ENCODE measurements around the gene TRIM37.
"Not testable (repeated sequence)": the region's sequence is repeated elsewhere in the genome, so short reads cannot be mapped to it uniquely, and the experiment has no call there.

The TRIM37 gene

GRCh38 chr17:59115474-59115873 lies 8.8 kb upstream of the TRIM37 start:
- no peak for DNase-seq (ENCODE audit: low read depth, low spot score)

- DNase-seq (ENCODE audit: low read depth, low spot score) = no peak
These were observed 4.9 kb upstream of the TRIM37 start for GRCh38 chr17:59111539-59111938.

GRCh38 chr17:59110973-59111372 lies 4.3 kb upstream of the TRIM37 start:
- no peak for DNase-seq (ENCODE audit: low read depth, low spot score)

GRCh38 chr17:59108400-59109102 lies 1.9 kb upstream of the TRIM37 start:
- DNase-seq (ENCODE audit: low read depth, low spot score) = no peak

GRCh38 chr17:59107306-59107670 lies 608 bp upstream of the TRIM37 start:
- DNase-seq (ENCODE audit: low read depth, low spot score) = no peak

GRCh38 chr17:59105852-59106462 lies 723 bp downstream of the TRIM37 start:
- peak; percentile 64 for DNase-seq (ENCODE audit: low read depth, low spot score)

GRCh38 chr17:59101178-59101577 lies 5.5 kb downstream of the TRIM37 start:
- no peak for DNase-seq (ENCODE audit: low read depth, low spot score)

- no peak for DNase-seq (ENCODE audit: low read depth, low spot score)
These were observed 8.8 kb downstream of the TRIM37 start for GRCh38 chr17:59097876-59098275.

GRCh38 chr17:59094861-59095530 lies 11.7 kb downstream of the TRIM37 start:
- DNase-seq (ENCODE audit: low read depth, low spot score) = no peak

- no peak for DNase-seq (ENCODE audit: low read depth, low spot score)
These were observed 12.9 kb downstream of the TRIM37 start for GRCh38 chr17:59093702-59094231.

- DNase-seq (ENCODE audit: low read depth, low spot score) = no peak
These were observed 13.5 kb downstream of the TRIM37 start for GRCh38 chr17:59093145-59093701.

- DNase-seq (ENCODE audit: low read depth, low spot score) = not testable (repeated sequence)
These were observed 16.1 kb downstream of the TRIM37 start for GRCh38 chr17:59090593-59090992.

- DNase-seq (ENCODE audit: low read depth, low spot score) = no peak
These were observed 22.5 kb downstream of the TRIM37 start for GRCh38 chr17:59084154-59084553.

- DNase-seq (ENCODE audit: low read depth, low spot score) = no peak
These were observed 32.2 kb downstream of the TRIM37 start for GRCh38 chr17:59074494-59074893.

GRCh38 chr17:59073972-59074371 lies 32.7 kb downstream of the TRIM37 start:
- no peak for DNase-seq (ENCODE audit: low read depth, low spot score)

- no peak for DNase-seq (ENCODE audit: low read depth, low spot score)
These were observed 36.8 kb downstream of the TRIM37 start for GRCh38 chr17:59069856-59070255.

GRCh38 chr17:59067756-59068155 lies 38.9 kb downstream of the TRIM37 start:
- no peak for DNase-seq (ENCODE audit: low read depth, low spot score)

- DNase-seq (ENCODE audit: low read depth, low spot score) = no peak
These were observed 39.3 kb downstream of the TRIM37 start for GRCh38 chr17:59067340-59067739.

- DNase-seq (ENCODE audit: low read depth, low spot score) = no peak
These were observed 44.2 kb downstream of the TRIM37 start for GRCh38 chr17:59062509-59062908.

- DNase-seq (ENCODE audit: low read depth, low spot score) = no peak
These were observed 49.8 kb downstream of the TRIM37 start for GRCh38 chr17:59056857-59057256.

- DNase-seq (ENCODE audit: low read depth, low spot score) = no peak
These were observed 56.9 kb downstream of the TRIM37 start for GRCh38 chr17:59049798-59050197.

- DNase-seq (ENCODE audit: low read depth, low spot score) = no peak
These were observed 59.1 kb downstream of the TRIM37 start for GRCh38 chr17:59047616-59048015.
